Hepatocyte (in vitro differentiated cells): ENCODE measurements around the gene DUSP6. TPM values are rescaled to one million over a fixed set of nuclear protein-coding genes. Genes with fewer than 3 reads are reported as not detected.
A peak's percentile ranks its signal among the peaks of the same experiment; 100 is the strongest.

ENCODE experiments used
- DNase-seq: peaks from one replicate; pipeline ENCODE4 v3.0.0-alpha.2; 2016; ENCODE audit warnings: low spot score
- H2AFZ ChIP-seq: fragments of 200-600 bp; sonication (generic); 2 replicates; pipeline ENCODE4 v1.6.0; 2016; ENCODE audit warnings: antibody characterized with exemption, mild to moderate bottlenecking
- H3K27ac ChIP-seq: fragments of 200-600 bp; sonication (generic); 2 replicates; pipeline ENCODE4 v1.5.1; 2016; ENCODE audit warnings: mild to moderate bottlenecking
- H3K27me3 ChIP-seq: fragments of 200-600 bp; sonication (generic); 2 replicates; pipeline ENCODE4 v1.6.1; 2016
- H3K36me3 ChIP-seq: fragments of 200-600 bp; sonication (generic); replicated peaks from 2 replicates; pipeline ENCODE4 v1.5.1; 2016; ENCODE audit warnings: low read depth; ENCODE audit not compliant: insufficient read depth
- H3K4me1 ChIP-seq: fragments of 200-600 bp; sonication (generic); 2 replicates; pipeline ENCODE4 v1.5.1; 2016; ENCODE audit warnings: mild to moderate bottlenecking, moderate library complexity; ENCODE audit not compliant: insufficient read depth
- H3K4me2 ChIP-seq: fragments of 200-600 bp; sonication (generic); 2 replicates; pipeline ENCODE4 v1.6.0; 2016
- H3K4me3 ChIP-seq: fragments of 200-600 bp; sonication (generic); 2 replicates; pipeline ENCODE4 v1.5.1; 2016; ENCODE audit warnings: mild to moderate bottlenecking
- H3K79me2 ChIP-seq: fragments of 200-600 bp; sonication (generic); 2 replicates; pipeline ENCODE4 v1.6.0; 2017; ENCODE audit warnings: mild to moderate bottlenecking
- H3K9me2 ChIP-seq: fragments of 200-600 bp; sonication (generic); replicated peaks from 2 replicates; pipeline ENCODE4 v1.6.0; 2017; ENCODE audit warnings: mild to moderate bottlenecking; ENCODE audit not compliant: insufficient read depth
- H3K9me3 ChIP-seq: fragments of 200-600 bp; sonication (generic); 2 replicates; pipeline ENCODE4 v1.5.1; 2016; ENCODE audit warnings: low read depth, mild to moderate bottlenecking
- H4K20me1 ChIP-seq: fragments of 200-600 bp; sonication (generic); 2 replicates; pipeline ENCODE4 v1.6.0; 2016; ENCODE audit warnings: mild to moderate bottlenecking; ENCODE audit not compliant: insufficient read depth, poor library complexity, severe bottlenecking
- CTCF ChIP-seq: fragments of 200-600 bp; sonication (generic); IDR thresholded peaks from 2 replicates; pipeline ENCODE4 v1.5.1; 2016; ENCODE audit warnings: antibody characterized with exemption, mild to moderate bottlenecking; ENCODE audit not compliant: poor library complexity
- EZH2 ChIP-seq: fragments of 200-600 bp; sonication (generic); IDR thresholded peaks from 2 replicates; pipeline ENCODE4 v1.6.1; 2016; ENCODE audit warnings: antibody characterized with exemption, mild to moderate bottlenecking, borderline replicate concordance
- EZH2phosphoT487 ChIP-seq: fragments of 200-600 bp; sonication (generic); IDR thresholded peaks from one replicate; pipeline ENCODE4 v1.6.1; 2018; ENCODE audit warnings: antibody characterized with exemption, mild to moderate bottlenecking, low read depth, moderate library complexity; ENCODE audit not compliant: unreplicated experiment, severe bottlenecking
- WGBS: methylation state at CpG from one replicate; pipeline ENCODE4 v1.1.6; 2016; ENCODE audit warnings: low lambda C conversion rate; ENCODE audit errors: missing lambda C conversion rate; 5-methylcytosine and 5-hydroxymethylcytosine counted together
- polyA plus RNA-seq: library from polyadenylated mRNA; unstranded; fragments of >200 nt; fragmentation: Nextera tagmentation; extraction: Ambion mirVana; gene quantifications from 2 replicates; pipeline ENCODE4 v1.2.1, GENCODE V29; 2016
- total RNA-seq: library from RNA; depleted of rRNA; stranded (reverse); fragments of >200 nt; gene quantifications from 2 replicates; pipeline ENCODE4 v1.2.3, GENCODE V29; 2014

DUSP6 gene
- total and polyA plus RNA-seq, 2 experiments from 2014 or later, result 51.8 to 52.5 TPM

GRCh38 chr12:89369166-89369565 lies 16.9 kb upstream of the DUSP6 start:
- Histone ChIP-seq H3K36me3 (no peaks in the 10 kb centered on the region), H2AFZ (no peak overlapping the region), H4K20me1 (no peaks in the 10 kb centered on the region), H3K79me2 (peaks cover 2% of the 10 kb centered on the region), H3K4me1 (peaks cover 32% of the 10 kb centered on the region), H3K27me3 (no peaks in the 10 kb centered on the region), H3K4me2 (no peak overlapping the region), H3K9me2 (no peaks in the 10 kb centered on the region), H3K9me3 (no peaks in the 10 kb centered on the region), H3K27ac (peak overlapping the region; percentile 90), H3K4me3 (no peak overlapping the region)
- 86% methylated on average over 3 of the region's 3 CpGs for WGBS
- DNase-seq, result no peak
- TF ChIP-seq CTCF (no peak), EZH2 (no peak), EZH2phosphoT487 (no peak)

GRCh38 chr12:89368391-89368790 lies 16.1 kb upstream of the DUSP6 start:
- H3K79me2 ChIP-seq, result peaks cover 2% of the 10 kb centered on the region
- no peak overlapping the region for H3K4me2 ChIP-seq
- peak overlapping the region; percentile 73 for H3K27ac ChIP-seq
- H3K4me3 ChIP-seq, result no peak overlapping the region
- TF ChIP-seq EZH2 (no peak), CTCF (no peak), EZH2phosphoT487 (no peak)
- no peak for DNase-seq
- WGBS, result 67% methylated on average over 4 of the region's 4 CpGs
- H3K4me1 ChIP-seq, result peaks cover 25% of the 10 kb centered on the region
- no peak overlapping the region for H2AFZ ChIP-seq
- no peaks in the 10 kb centered on the region for H3K27me3 ChIP-seq
- no peaks in the 10 kb centered on the region for H3K36me3 ChIP-seq
- H4K20me1 ChIP-seq, result no peaks in the 10 kb centered on the region
- H3K9me3 ChIP-seq, result no peaks in the 10 kb centered on the region
- H3K9me2 ChIP-seq, result no peaks in the 10 kb centered on the region

- no peak overlapping the region for H3K27ac ChIP-seq
- DNase-seq, result no peak
- WGBS, result 93% methylated on average over 3 of the region's 3 CpGs
- H3K9me2 ChIP-seq, result no peaks in the 10 kb centered on the region
- no peak overlapping the region for H3K4me3 ChIP-seq
- H2AFZ ChIP-seq, result no peak overlapping the region
- H3K79me2 ChIP-seq, result peaks cover 3% of the 10 kb centered on the region
- H3K4me1 ChIP-seq, result peaks cover 16% of the 10 kb centered on the region
- H3K4me2 ChIP-seq, result no peak overlapping the region
- H3K36me3 ChIP-seq, result no peaks in the 10 kb centered on the region
- TF ChIP-seq CTCF (no peak), EZH2 (no peak), EZH2phosphoT487 (no peak)
- H3K9me3 ChIP-seq, result no peaks in the 10 kb centered on the region
- H3K27me3 ChIP-seq, result no peaks in the 10 kb centered on the region
- no peaks in the 10 kb centered on the region for H4K20me1 ChIP-seq
Measured at GRCh38 chr12:89366676-89367364, 14.5 kb upstream of the DUSP6 start.
